Small intestine (tissue), 16 donors: Measurements from ENCODE around the gene GPR17. TPM values are rescaled to one million over a fixed set of nuclear protein-coding genes. Genes with fewer than 3 reads are reported as not detected.
A peak's percentile ranks its signal among the peaks of the same experiment; 100 is the strongest.

ENCODE experiments used
- DNase-seq, 2 donors: peaks; one replicate each; pipeline versions ENCODE4 v3.0.0 to v3.0.0-alpha.2; 2013
- FAIRE-seq: peaks from 2 replicates; lab custom pipeline; 2012; peaks lifted over from hg19 to GRCh38; lab: Jason Lieb, UNC
- H3K27ac ChIP-seq, 3 donors: one replicate each; pipeline ENCODE4 v1.5.1; 2013; ENCODE audit warnings: low read length in 2 of 3, mild to moderate bottlenecking in 2 of 3, control low read depth in 1 of 3, inconsistent platforms in 1 of 3, low read depth in 1 of 3, moderate library complexity in 1 of 3
- H3K27me3 ChIP-seq, 3 donors: one replicate each; pipeline ENCODE4 v1.6.1; 2013; ENCODE audit warnings: low read length in 3 of 3, inconsistent platforms in 1 of 3; ENCODE audit not compliant: control insufficient read depth in 3 of 3, insufficient read depth in 3 of 3
- H3K36me3 ChIP-seq, 3 donors: one replicate each; pipeline ENCODE4 v1.6.1; 2013; ENCODE audit warnings: low read length in 3 of 3, inconsistent platforms in 1 of 3, low read depth in 1 of 3, mild to moderate bottlenecking in 1 of 3, moderate library complexity in 1 of 3; ENCODE audit not compliant: control insufficient read depth in 3 of 3, insufficient read depth in 2 of 3
- H3K4me1 ChIP-seq, 3 donors: one replicate each; pipeline ENCODE4 v1.6.1; 2013; ENCODE audit warnings: low read length in 2 of 3, inconsistent platforms in 1 of 3, low read depth in 1 of 3, mild to moderate bottlenecking in 1 of 3, moderate library complexity in 1 of 3; ENCODE audit not compliant: control insufficient read depth in 3 of 3, insufficient read depth in 2 of 3
- H3K4me3 ChIP-seq, 3 donors: one replicate each; pipeline ENCODE4 v1.5.1; 2013; ENCODE audit warnings: low read length in 3 of 3, control low read depth in 1 of 3, inconsistent platforms in 1 of 3, low read depth in 1 of 3, mild to moderate bottlenecking in 1 of 3, moderate library complexity in 1 of 3
- H3K9me3 ChIP-seq, 2 donors: one replicate each; pipeline ENCODE4 v1.6.1; 2013; ENCODE audit warnings: low read depth in 1 of 2, low read length in 1 of 2; ENCODE audit not compliant: control insufficient read depth in 2 of 2, insufficient read depth in 1 of 2
- WGBS, 3 donors: extraction: QIAGEN DNeasy Blood & Tissue Kit; methylation state at CpG; one replicate each; pipeline ENCODE4 v1.1.7; 2013; 5-methylcytosine and 5-hydroxymethylcytosine counted together
- long read RNA-seq, 10 donors: transcript quantifications; one replicate each; lab custom pipeline, GENCODE V29; 2026
- polyA plus RNA-seq, 4 donors: library from polyadenylated mRNA; stranded (reverse) in 3 of 4; unstranded in 1 of 4; fragments of 200-250 nt in 3 of 4; fragments of 120-200 nt in 1 of 4; gene quantifications; one replicate each; pipeline versions ENCODE4 v1.2.1 to v1.2.3, GENCODE V29; 2013
- donor health status: healthy with polysubstance abuse.
- donor health status: control.
- donor health status: control.
- donor health status: Bipolar disorder and iron deficiency.
- donor health status: healthy.

The GPR17 gene, protein sequence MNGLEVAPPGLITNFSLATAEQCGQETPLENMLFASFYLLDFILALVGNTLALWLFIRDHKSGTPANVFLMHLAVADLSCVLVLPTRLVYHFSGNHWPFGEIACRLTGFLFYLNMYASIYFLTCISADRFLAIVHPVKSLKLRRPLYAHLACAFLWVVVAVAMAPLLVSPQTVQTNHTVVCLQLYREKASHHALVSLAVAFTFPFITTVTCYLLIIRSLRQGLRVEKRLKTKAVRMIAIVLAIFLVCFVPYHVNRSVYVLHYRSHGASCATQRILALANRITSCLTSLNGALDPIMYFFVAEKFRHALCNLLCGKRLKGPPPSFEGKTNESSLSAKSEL
- polyA plus RNA-seq: under 1 TPM in 2 of 4 donors, not detected in 2; 0.18 to 0.56 TPM
- long read RNA-seq, donor 1: 0 reads
- long read RNA-seq, donor 2: 0 reads
- long read RNA-seq, donor 3: 0 reads
- long read RNA-seq, donor 4: 0 reads
- long read RNA-seq, donor 5: 0 reads
- long read RNA-seq, donor 6: 0 reads
- long read RNA-seq, donor 7: 0 reads
- long read RNA-seq, donor 8, partial matches to known transcripts: 0 of 1 reads
- long read RNA-seq, donor 8, other reads (novel, unspliced or antisense): 0 of 1 reads
- long read RNA-seq, donor 9: 0 reads
- long read RNA-seq, donor 10, partial matches to known transcripts: 6 of 26 reads
- long read RNA-seq, donor 10, other reads (novel, unspliced or antisense): 20 of 26 reads

GRCh38 chr2:127645395-127646291 lies at the start of gene GPR17:
Gene GPR17, plus strand, starts transcription at chr2:127646153. Its CDS starts 4,583 bp downstream, at chr2:127650736.
- no peak for FAIRE-seq
- Histone ChIP-seq H3K4me1 (peaks cover 0 to 7% (median 0%) of the 10 kb centered on the region in 3 donors), H3K27me3 (no peaks in the 10 kb centered on the region), H3K4me3 (no peak within 1 kb of the TSS), H3K9me3 (no peaks in the 10 kb centered on the region), H3K36me3 (peaks cover 0 to 4% (median 0%) of the 10 kb centered on the region in 3 donors), H3K27ac (peak within 1 kb of the TSS in 1 of 3 donors; percentile 43)
- peak; percentile 47 to 66 for DNase-seq
- WGBS, 3 donors: 42 to 64% (median 62%) methylated on average over 36 to 37 of the region's 37 CpGs

DNA sequence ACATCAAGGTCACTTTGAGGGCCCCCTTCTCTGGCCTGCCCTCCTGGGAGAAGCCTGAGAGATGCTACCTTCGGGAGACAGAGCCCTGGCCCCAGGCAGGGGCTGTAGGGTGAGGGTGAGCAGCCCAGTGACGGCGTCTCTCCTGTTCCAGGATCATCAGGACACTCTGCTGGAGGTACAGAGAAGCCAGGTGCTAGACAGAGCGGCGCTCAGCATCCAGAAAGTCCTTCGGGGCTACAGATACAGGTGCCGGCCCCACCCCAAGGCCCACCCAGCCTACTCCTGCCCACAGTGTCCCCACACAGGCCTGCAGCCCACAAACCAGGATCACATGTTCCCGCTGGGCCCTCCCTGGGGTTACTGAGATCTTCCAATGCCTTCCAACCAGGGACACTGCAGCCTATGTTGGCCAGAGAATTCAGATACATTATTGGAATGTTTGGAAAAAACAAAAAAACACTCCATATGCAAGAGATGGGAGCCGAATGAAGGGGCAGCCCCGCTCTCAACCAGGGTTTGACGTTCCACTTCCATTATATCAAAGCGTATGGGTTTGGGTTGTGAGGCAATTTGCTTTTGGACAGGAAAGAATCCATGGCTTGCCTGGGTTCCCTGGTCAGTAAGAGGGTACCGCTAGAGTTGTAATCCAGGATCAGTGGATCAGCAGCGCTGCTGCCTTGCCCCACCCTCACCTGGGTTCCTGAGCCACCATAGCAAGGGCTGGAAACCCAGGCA lies 49.5 kb upstream of the GPR17 start:
- no peaks in the 10 kb centered on the region for H3K4me1 ChIP-seq
- DNase-seq (no peak), FAIRE-seq (no peak)
- 94 to 95% (median 94%) methylated on average over 14 of the region's 14 CpGs for WGBS, 3 donors
- no peaks in the 10 kb centered on the region for H3K27me3 ChIP-seq
- peaks cover 0 to 49% (median 18%) of the 10 kb centered on the region in 3 donors for H3K36me3 ChIP-seq
- H3K27ac ChIP-seq: no peak overlapping the region
- no peak overlapping the region for H3K4me3 ChIP-seq
- H3K9me3 ChIP-seq: no peaks in the 10 kb centered on the region

DNA sequence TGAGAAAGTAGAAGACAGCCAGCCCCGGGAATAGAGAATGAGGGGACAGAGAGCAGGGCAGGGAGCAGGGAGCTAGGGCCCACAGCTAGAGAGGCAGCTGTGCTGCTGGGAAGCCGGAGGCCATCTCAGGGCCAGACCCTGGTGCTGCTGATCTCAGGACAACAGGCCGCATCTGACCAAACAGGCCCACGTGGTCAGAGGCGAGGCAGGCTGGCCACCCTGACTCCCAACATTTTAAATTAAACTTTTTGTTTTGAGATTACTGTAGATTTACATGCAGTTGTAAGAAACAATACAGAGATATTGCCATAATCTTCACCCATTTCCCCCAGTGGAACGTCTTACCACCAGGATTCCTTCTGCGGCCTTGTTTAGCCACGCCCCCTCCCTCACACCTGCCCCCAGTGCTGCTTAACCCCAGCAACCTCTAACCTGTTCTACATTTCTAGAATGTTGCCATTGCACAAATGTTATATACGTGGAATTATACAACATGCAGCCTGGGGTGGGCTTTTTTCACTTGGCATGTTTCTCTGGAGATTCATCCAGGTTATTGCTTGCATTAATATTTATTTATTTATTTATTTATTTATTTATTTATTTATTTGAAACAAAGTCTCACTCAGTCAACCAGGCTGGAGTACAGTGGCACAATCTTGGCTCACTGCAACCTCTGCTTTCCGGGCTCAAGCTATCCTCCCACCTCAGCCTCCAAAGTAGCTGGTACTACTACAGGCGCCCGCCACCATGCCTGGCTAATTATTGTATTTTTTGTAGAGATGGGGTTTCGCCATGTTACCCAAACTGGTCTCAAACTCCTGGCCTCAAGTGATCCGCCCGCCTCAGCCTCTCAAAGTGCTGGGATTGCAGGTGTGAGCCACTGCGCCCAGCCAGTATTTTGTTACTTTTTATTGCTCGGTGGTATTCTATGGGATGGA lies 48.6 kb upstream of the GPR17 start:
- H3K36me3 ChIP-seq: peaks cover 0 to 43% (median 17%) of the 10 kb centered on the region in 3 donors
- no peaks in the 10 kb centered on the region for H3K4me1 ChIP-seq
- no peak overlapping the region for H3K27ac ChIP-seq
- peaks cover 0 to 2% of the 10 kb centered on the region in 2 donors for H3K9me3 ChIP-seq
- DNase-seq (no peak), FAIRE-seq (no peak)
- WGBS, 3 donors: 86 to 92% (median 91%) methylated on average over 17 of the region's 17 CpGs
- H3K4me3 ChIP-seq: no peak overlapping the region
- H3K27me3 ChIP-seq: no peaks in the 10 kb centered on the region

- no peaks in the 10 kb centered on the region for H3K27me3 ChIP-seq
- DNase-seq: no peak
- H3K36me3 ChIP-seq: peaks cover 0 to 44% (median 12%) of the 10 kb centered on the region in 3 donors
- H3K27ac ChIP-seq: no peak overlapping the region
- peaks cover 0 to 8% of the 10 kb centered on the region in 2 donors for H3K9me3 ChIP-seq
- no peak for FAIRE-seq
- WGBS, 3 donors: 79 to 84% (median 84%) methylated on average over 4 of the region's 4 CpGs
- no peak overlapping the region for H3K4me3 ChIP-seq
- no peaks in the 10 kb centered on the region for H3K4me1 ChIP-seq
These were observed 48.0 kb upstream of the GPR17 start for GRCh38 chr2:127597984-127598380.

DNA sequence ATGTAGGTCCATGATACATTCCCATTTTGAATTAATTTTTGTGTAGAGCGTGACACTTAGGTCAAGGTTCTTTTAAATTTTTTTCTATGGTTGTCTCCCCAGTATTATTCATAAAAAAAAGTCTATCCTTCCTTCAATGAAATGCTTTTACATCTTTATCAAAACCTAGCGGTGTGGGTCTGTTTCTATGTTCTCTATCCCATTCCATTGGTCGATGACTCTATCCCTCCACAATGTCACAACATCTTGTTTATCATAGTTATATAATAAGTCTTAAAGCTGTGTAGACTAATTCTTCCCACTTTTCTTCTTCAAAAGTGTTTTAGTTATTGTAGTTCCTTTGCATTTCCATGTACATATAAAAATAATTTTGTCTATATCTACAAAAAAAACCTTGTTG lies 47.2 kb upstream of the GPR17 start:
- 78 to 95% (median 93%) methylated on average over 3 of the region's 3 CpGs for WGBS, 3 donors
- Histone ChIP-seq H3K4me1 (no peaks in the 10 kb centered on the region), H3K27ac (no peak overlapping the region), H3K27me3 (no peaks in the 10 kb centered on the region), H3K4me3 (no peak overlapping the region), H3K36me3 (peaks cover 0 to 36% (median 7%) of the 10 kb centered on the region in 3 donors), H3K9me3 (peaks cover 0 to 9% of the 10 kb centered on the region in 2 donors)
- DNase-seq (no peak), FAIRE-seq (no peak)

DNA sequence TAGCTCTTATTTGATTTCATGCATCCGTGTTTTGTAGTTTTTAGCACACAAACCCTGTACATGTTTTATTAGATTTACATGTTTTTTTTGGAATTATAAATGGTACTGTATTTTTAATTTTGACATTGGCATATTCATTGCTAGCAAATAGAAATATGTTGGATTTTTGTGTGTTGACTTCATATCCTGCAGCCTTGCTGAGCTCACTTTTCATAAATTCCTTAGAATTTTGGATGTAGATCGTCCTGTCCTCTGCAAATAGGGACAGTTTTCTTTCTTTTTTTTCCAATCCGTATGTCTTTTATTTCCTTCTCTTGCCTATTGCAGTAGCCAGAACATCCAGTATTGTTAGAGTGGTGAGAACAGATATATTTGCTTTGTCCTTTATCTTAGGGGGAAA lies 46.7 kb upstream of the GPR17 start:
- peaks cover 0 to 31% (median 9%) of the 10 kb centered on the region in 3 donors for H3K36me3 ChIP-seq
- no peak overlapping the region for H3K4me3 ChIP-seq
- H3K27me3 ChIP-seq: no peaks in the 10 kb centered on the region
- H3K9me3 ChIP-seq: peaks cover 0 to 9% of the 10 kb centered on the region in 2 donors
- no peak overlapping the region for H3K27ac ChIP-seq
- WGBS, 3 donors: 76 to 88% (median 80%) methylated on average over 3 of the region's 3 CpGs
- FAIRE-seq (no peak), DNase-seq (no peak)
- H3K4me1 ChIP-seq: no peaks in the 10 kb centered on the region

DNA sequence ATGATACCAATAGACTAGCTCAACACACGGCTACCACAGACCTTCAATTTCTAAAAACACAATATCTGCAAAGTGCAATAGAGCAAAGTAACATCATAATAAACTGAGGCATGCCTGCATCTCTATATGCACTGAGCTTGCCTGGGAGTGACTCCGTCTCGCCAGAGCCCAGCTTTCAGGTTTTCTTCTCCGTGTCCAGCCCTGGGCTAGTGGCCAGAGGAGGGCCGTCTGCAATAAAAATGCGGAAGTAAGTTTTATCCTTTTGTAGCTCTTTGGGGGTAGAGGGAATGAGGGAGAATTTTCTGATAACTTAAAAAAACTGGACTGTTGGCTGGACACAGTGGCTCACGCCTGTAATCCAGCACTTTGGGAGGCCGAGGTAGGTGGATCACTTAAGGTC lies 41.0 kb upstream of the GPR17 start:
- DNase-seq (no peak), FAIRE-seq (no peak)
- WGBS, 3 donors: 87 to 94% (median 91%) methylated on average over 8 of the region's 8 CpGs
- no peak overlapping the region for H3K27ac ChIP-seq
- H3K27me3 ChIP-seq: no peaks in the 10 kb centered on the region
- H3K36me3 ChIP-seq: peaks cover 0 to 62% (median 26%) of the 10 kb centered on the region in 3 donors
- no peaks in the 10 kb centered on the region for H3K4me1 ChIP-seq
- H3K9me3 ChIP-seq: peaks cover 0 to 10% of the 10 kb centered on the region in 2 donors
- no peak overlapping the region for H3K4me3 ChIP-seq
